SKM-1 (cell line): ENCODE measurements around the gene B3GALT5.

Experiments
- DNase-seq: peaks from one replicate; lab custom pipeline; 2025; ENCODE audit not compliant: unreplicated experiment; lab: John Stamatoyannopoulos, UW

Gene B3GALT5

DNA sequence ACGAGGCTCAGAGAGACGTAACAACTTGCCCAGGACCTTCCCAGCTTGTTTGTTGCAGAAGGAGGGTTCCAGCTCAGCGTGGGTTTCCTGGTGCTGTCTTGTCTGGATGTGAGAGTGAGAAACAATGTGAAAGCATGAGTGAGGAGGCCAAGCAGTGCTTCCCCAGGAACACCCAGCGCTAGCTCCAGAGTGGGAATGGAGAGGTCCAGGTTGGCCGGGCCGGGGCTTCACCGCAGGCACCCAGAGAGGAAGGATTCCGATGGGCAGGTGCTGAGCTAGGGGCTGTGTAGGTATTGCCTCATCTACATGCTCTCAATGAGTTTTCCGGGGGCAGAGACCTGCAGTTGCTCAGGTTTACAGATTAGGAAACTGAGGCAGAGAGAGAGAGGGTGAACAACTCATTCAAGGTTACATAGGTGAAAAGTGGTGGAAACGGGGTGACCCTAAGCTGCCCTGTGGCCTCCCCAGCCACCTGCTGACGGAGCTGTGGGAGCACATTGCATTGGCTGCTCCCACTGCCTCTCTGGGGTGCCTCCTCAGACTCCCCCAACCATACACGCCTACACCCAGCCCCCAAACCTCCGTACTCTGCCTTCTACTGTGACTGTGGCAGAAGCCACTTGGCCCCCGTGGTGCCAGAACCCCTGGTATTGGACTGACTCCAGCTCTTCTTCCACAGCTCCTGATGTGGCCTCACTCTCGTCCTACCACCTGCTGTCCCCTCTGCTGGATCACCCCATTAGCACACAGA lies 51.2 kb downstream of the B3GALT5 start:
- no peak for DNase-seq

- no peak for DNase-seq
These were observed 51.8 kb downstream of the B3GALT5 start for GRCh38 chr21:39664586-39664985.

DNA sequence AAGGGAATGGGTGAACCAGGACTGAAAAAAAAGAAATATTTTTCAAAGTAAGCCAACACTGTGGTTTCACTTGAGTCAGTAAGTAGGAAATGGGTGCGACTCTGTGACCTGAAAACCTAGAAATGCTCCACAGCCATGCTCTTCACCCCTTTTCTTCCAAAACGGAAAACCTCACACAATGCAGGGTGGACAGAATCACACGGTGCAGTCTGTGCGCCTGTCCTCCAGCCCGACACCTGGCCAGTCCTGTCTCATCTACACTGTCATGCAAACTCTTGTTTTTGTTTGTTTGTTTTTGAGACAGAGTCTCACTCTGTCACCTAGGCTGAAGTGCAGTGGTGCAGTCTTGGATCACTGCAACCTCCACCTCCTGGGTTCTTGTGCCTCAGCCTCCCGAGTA lies 53.3 kb downstream of the B3GALT5 start:
- no peak for DNase-seq

DNA sequence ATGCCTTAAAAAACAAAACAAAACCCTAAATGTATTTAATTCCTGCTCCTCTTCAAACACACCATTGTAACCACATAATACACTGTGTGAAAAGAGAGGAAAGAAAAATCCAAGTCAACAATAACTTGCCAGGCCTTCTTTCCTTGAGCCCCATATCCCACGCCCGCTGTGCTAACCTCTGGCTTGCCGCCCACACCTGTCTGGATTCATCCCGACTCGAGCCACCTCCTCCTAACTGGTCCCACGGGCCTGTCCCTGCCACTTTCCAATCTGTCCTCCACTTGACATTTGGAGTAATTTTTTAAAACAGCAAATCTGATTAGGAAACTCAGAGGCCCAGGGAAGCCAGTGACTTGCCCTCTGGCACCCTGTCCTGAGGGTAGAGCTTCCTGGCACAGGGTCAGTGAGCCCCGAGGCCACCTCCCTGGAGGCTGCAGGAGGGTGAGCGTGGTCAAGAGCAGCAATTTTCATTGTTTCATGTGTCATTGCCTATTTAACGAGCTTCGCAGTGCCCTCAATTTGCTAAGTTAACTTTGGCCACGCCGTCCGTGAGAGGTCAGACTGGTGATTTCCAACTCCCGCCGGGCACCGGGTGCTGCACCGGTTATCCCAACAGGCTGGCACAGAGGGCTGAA lies 54.1 kb downstream of the B3GALT5 start:
- DNase-seq = no peak

DNA sequence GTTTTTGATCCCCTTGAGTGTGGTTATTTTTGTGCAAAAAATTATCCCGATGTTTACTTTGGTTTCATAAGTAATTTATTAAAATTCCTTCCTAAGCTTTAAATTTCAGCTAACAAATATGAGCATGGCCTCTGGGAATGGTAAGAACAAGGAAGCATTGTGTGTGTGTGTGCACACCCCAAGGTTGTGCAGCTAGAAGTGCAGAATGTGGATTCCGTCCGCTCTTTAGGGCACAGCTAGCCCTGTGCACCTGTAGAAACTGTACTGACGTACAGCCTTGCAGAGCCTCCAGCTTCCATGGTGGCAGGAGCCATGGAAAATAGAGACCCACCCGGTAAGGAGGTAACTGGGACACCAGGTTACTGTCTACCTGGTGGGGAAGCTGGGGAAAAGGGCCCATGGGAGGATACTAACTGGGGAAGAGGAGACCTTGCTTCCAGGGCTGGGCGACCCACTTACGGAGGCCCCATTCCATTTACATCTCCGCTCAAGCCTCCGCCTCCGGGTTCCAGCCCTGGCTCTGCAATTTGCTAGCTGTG lies 54.7 kb downstream of the B3GALT5 start:
- no peak for DNase-seq

DNA sequence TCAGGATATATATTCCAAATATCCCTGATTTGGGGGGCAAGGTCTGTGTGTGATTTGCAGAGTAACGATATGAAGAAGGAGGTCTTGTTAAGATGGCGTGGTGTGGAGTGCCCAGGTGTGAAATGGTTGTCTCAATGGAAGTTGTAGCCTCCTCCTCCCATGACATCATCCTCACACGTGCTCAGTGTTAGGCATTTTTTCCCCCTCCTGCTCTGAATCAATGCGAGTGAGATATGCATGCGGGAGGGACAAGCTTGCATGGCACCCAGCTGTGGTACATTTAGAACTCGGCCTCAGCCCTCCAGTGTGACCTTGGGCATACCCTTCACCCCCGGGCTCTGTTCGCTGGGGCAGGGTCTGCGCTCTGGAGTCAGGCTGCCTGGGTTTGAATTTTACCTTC lies 55.6 kb downstream of the B3GALT5 start:
- DNase-seq = no peak

- DNase-seq = no peak
These were observed 56.7 kb downstream of the B3GALT5 start for GRCh38 chr21:39669485-39669884.

- no peak for DNase-seq
These were observed 57.4 kb downstream of the B3GALT5 start for GRCh38 chr21:39669976-39670661.

GRCh38 chr21:39670701-39671100 lies 58.0 kb downstream of the B3GALT5 start:
- DNase-seq = no peak

DNA sequence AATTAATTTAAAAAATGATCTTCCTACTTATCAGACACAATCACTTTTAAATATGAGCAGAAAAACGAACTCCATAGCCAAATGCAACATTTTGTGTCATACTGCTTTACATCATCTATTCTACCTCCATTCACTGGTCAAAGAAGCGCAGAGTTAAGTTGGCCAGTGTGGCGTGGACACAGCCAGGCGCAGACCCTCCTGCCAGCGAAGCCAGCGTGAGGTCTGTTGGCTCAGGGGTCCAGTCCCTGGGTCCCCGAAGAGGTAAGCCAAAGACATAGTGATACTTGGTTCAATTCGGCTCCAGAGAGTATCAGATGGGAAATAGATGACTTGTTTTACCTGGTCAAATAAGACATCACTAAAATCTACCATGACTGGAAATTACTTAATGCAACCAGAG lies 59.2 kb downstream of the B3GALT5 start:
- no peak for DNase-seq

DNA sequence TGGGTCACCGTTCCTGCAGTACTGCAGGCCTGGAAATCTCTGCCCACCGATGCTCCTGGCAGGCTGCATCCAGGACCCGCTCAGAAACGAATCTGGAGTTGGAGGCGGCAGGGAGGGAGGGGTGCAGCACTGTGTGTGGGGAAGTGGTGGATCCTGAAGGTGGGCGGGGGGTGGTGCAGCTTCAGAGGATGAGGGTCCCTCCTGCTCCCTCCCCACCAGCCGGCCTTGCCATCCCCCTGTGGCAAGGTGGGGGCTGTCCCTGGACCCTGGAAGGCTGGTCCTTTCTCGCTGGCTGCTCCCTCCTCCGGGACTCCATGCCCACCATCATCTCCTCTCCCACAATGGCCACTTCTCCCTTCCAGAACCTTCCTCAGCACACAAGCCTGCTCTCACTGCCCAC lies 60.4 kb downstream of the B3GALT5 start:
- DNase-seq = no peak

DNA sequence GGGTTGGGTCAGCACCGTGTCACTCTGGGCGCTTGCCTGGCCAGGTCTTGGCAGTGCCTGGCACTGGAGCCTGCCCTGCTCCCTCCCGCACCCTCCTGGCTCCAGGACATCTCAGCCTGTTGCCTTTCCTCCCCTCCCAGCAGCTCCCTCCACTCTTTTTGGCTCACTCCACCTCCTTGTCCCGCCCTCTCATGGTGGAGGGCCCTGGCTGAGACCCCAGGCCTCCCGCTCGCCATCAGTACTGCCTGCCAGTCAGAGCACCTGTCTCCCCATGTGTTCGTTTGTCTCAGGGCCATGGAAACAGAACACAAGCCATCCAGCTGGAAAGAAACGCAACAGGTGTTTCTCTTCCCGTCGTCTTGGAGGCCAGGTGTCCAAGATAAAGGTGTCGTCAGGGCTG lies 61.0 kb downstream of the B3GALT5 start:
- no peak for DNase-seq

DNA sequence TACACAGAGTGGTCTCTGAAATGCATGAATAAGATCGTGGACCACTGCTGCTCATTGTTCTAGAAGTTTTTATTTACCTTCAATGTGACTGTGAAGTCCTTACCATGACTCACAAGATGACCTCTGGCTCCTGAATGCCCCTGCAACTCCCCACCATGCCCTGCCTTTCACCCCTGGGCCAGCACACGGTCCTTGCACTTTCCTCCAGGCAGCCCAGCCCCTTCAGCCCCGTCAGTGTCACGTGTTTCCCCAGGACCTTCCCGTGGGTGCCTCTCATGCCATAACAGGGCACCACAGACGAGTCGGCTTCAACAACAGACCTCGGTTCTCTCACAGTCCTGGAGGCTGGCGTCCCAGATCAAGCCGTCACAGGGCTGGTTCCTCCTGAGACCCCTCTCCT lies 62.1 kb downstream of the B3GALT5 start:
- DNase-seq = no peak

DNA sequence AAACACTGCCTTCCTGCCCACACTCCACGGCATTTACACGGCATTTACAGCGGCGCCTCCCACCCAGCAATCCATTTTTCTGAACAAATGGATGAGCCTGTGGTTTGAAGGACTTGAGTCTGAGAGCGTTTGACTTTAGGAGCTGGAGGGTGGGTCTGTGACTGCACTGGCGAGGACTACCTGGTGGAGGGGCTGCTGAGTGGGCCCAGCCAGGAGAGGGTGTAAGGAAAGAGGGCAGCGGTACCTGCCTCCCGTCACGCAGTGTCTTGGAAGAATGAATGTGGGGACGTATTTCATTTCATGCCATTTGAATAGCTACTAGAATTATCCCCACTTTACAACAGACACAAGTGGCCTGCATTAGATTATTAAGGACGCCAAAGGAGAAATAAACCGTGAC lies 62.9 kb downstream of the B3GALT5 start:
- no peak for DNase-seq

- no peak for DNase-seq
These were observed 63.4 kb downstream of the B3GALT5 start for GRCh38 chr21:39675993-39676661.

- no peak for DNase-seq
These were observed 67.5 kb downstream of the B3GALT5 start for GRCh38 chr21:39680216-39680615.

DNA sequence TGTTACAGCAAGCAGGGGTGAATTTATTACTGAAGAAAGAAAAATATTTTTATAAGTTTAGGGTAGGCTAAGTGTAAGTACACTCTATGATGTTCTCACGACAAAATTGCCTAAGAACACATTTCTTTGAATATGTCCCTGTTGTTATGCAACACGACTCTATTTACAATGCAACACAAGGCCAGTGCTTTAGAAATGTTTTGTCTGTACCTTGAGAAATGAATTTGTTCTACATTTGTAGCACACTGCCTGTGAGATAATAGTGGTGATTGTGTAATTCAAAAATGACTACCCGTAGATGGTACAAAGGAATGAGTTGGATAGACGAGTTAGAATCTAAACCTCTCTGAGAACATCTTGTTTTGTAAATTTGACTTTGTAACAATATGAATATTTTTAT lies 68.5 kb downstream of the B3GALT5 start:
- no peak for DNase-seq

- no peak for DNase-seq
These were observed 69.1 kb downstream of the B3GALT5 start for GRCh38 chr21:39681845-39682244.

DNA sequence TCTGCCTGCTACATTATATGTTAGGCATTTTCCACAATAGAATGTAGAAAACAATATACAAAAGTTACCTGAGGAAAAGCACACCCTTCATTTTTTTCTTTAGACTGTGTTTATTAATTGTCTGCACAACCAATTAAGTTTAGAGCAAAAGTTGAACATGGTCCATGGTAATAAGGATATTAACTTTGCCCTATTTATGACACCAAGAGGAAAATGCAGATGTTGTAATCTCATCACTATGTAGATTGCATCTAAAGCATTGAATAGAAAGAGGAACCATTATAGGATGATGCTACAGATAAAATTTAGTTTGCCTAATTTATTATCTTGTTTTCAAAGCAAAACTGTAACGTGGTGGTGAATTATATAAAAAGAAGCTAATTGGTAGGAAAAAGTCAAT lies 72.5 kb downstream of the B3GALT5 start:
- DNase-seq = no peak

- no peak for DNase-seq
These were observed 73.3 kb downstream of the B3GALT5 start for GRCh38 chr21:39685991-39686390.

DNA sequence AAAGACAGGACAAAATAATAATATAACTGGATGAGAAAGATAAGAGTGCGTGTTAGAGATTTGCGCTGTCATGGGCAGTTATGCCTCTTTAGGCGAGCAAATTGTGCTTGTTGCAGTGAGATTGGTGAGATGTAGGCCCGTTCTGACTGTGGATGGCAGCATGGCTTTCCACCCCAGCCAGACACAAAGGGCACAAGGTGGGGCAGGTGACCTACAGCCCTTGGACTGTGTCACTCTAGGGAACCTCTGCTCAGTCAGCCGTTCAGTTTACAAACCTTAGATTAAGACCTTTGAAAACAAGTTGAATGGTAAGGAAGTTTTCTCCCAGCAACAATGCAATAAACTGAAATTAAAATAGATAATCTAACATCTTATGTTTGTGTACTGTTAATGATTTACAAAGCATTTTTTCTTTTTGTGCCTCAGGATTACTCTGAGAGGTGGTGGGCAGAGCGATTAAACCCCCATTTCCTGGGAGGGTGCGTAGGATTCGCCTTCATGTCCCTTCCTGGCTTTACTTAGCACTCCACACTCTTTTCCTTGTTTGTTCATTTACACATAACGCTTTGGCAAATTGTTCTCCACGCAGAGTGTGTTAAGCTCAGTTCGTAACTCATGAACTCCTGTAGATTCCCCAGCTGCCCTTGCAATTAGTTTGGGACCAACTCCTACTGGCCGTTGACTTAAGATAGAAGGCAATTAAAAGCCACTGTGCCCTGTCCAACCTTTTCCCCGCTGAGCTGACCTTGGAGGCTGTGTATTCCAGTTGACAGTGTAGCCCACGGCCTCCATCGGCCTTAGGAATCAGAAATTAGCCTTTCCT lies 74.1 kb downstream of the B3GALT5 start:
- no peak for DNase-seq
